Caki2 (cell line): ENCODE data around the gene SYNGR4. TPM values are rescaled to one million over a fixed set of nuclear protein-coding genes. Genes with fewer than 3 reads are reported as not detected.
A peak's percentile ranks its signal among the peaks of the same experiment; 100 is the strongest.
"Not testable (repeated sequence)": the region's sequence is repeated elsewhere in the genome, so short reads cannot be mapped to it uniquely, and the experiment has no call there.

ENCODE experiments used
- DNase-seq: peaks from one replicate; pipeline ENCODE4 v3.0.0-alpha.2; 2015; ENCODE audit warnings: low read depth
- in situ Hi-C: cut with HindIII; loops from 2 replicates; pipeline ENCODE4 v1.10.0; 2016; ENCODE audit warnings: low sequenced_read_pairs, low pct_unique_long_range_greater_than_20kb, mixed read lengths
- total RNA-seq: library from RNA; depleted of rRNA; stranded (reverse); fragments of >200 nt; shearing (Covaris generic); gene quantifications from 2 replicates; pipeline ENCODE4 v1.2.3, GENCODE V29; 2014; ENCODE audit warnings: low replicate concordance; rRNA removed

The SYNGR4 gene
- total RNA-seq = 0.20 TPM in 1 of 2 replicates, not detected in the other

GRCh38 chr19:48363810-48364597 is at the start of gene SYNGR4, which contains the start of gene TMEM143:
Gene SYNGR4 (plus strand): TSS chr19:48364367. CDS start chr19:48365843, 1,476 bp downstream.
Gene TMEM143 (minus strand): TSS chr19:48363940. CDS start chr19:48363920, 20 bp downstream.
- in situ Hi-C loops = no loop called here
- peak; percentile 100 for DNase-seq

GRCh38 chr19:48315712-48316111 is 48.5 kb upstream of the SYNGR4 start:
- no peak for DNase-seq
- in situ Hi-C loops = no loop called here

- in situ Hi-C loops, DNase-seq: not testable (repeated sequence)
Observed at GRCh38 chr19:48317708-48317960, 46.5 kb upstream of the SYNGR4 start.

GRCh38 chr19:48318286-48318987 is 45.7 kb upstream of the SYNGR4 start:
- DNase-seq = no peak
- in situ Hi-C loops = no loop called here

GRCh38 chr19:48319647-48320541 is 44.3 kb upstream of the SYNGR4 start:
- in situ Hi-C loops = no loop called here
- peak; percentile 79 for DNase-seq

- in situ Hi-C loops = no loop called here
- DNase-seq = peak; percentile 93
Observed at GRCh38 chr19:48321372-48321621, 42.9 kb upstream of the SYNGR4 start.

GRCh38 chr19:48321622-48322591 is 42.3 kb upstream of the SYNGR4 start:
- in situ Hi-C loops = no loop called here
- peak; percentile 99 for DNase-seq

GRCh38 chr19:48325265-48325910 is 38.8 kb upstream of the SYNGR4 start, which contains the start of gene EMP3:
Gene EMP3 (plus strand): TSS chr19:48325552. CDS start chr19:48326845, 1,293 bp downstream.
- DNase-seq = peak; percentile 93
- in situ Hi-C loops = no loop called here

GRCh38 chr19:48329167-48329891 is 34.8 kb upstream of the SYNGR4 start:
- peak; percentile 63 for DNase-seq
- in situ Hi-C loops = no loop called here

- DNase-seq = peak; percentile 91
- in situ Hi-C loops = no loop called here
Observed at GRCh38 chr19:48330012-48330681, 34.0 kb upstream of the SYNGR4 start.

- in situ Hi-C loops = no loop called here
- DNase-seq = no peak
Observed at GRCh38 chr19:48332351-48332661, 31.9 kb upstream of the SYNGR4 start.

- in situ Hi-C loops = no loop called here
- peak; percentile 100 for DNase-seq
Observed at GRCh38 chr19:48332662-48333466, 31.3 kb upstream of the SYNGR4 start.

GRCh38 chr19:48333467-48334384 is 30.4 kb upstream of the SYNGR4 start:
- in situ Hi-C loops = no loop called here
- DNase-seq = peak; percentile 75

GRCh38 chr19:48338253-48338755 is 25.9 kb upstream of the SYNGR4 start:
- in situ Hi-C loops = no loop called here
- no peak for DNase-seq
